EH (cell line): ENCODE data around the gene AP4S1.
"Not testable (repeated sequence)": the region's sequence is repeated elsewhere in the genome, so short reads cannot be mapped to it uniquely, and the experiment has no call there.

Source experiments
- DNase-seq: peaks from one replicate; pipeline ENCODE4 v3.0.0-alpha.2; 2015; ENCODE audit warnings: low read depth

Gene AP4S1

GRCh38 chr14:31043379-31043778 lies 17.9 kb downstream of the AP4S1 start:
- no peak for DNase-seq

GRCh38 chr14:31045501-31046080 lies 20.1 kb downstream of the AP4S1 start:
- no peak for DNase-seq

GRCh38 chr14:31047503-31047902 lies 22.1 kb downstream of the AP4S1 start:
- DNase-seq: no peak

- DNase-seq: no peak
Measured at GRCh38 chr14:31051023-31051422, 25.6 kb downstream of the AP4S1 start.

- no peak for DNase-seq
Measured at GRCh38 chr14:31051511-31051910, 26.1 kb downstream of the AP4S1 start.

GRCh38 chr14:31052905-31053586 lies 27.6 kb downstream of the AP4S1 start:
- not testable (repeated sequence) for DNase-seq

- no peak for DNase-seq
Measured at GRCh38 chr14:31057035-31057434, 31.6 kb downstream of the AP4S1 start.

- no peak for DNase-seq
Measured at GRCh38 chr14:31057701-31058364, 32.4 kb downstream of the AP4S1 start.

GRCh38 chr14:31059152-31059924 lies 33.9 kb downstream of the AP4S1 start:
- DNase-seq: peak; percentile 73

- no peak for DNase-seq
Measured at GRCh38 chr14:31060253-31060875, 34.9 kb downstream of the AP4S1 start.

- not testable (repeated sequence) for DNase-seq
Measured at GRCh38 chr14:31062908-31063307, 37.5 kb downstream of the AP4S1 start.

GRCh38 chr14:31068235-31068634 lies 42.8 kb downstream of the AP4S1 start:
- DNase-seq: no peak

- DNase-seq: no peak
Measured at GRCh38 chr14:31069343-31069742, 43.9 kb downstream of the AP4S1 start.

- DNase-seq: peak; percentile 95
Measured at GRCh38 chr14:31070431-31070830, 45.0 kb downstream of the AP4S1 start.

- DNase-seq: peak; percentile 55
Measured at GRCh38 chr14:31071151-31071550, 45.7 kb downstream of the AP4S1 start.

- DNase-seq: no peak
Measured at GRCh38 chr14:31075144-31075543, 49.7 kb downstream of the AP4S1 start.

- DNase-seq: peak; percentile 37
Measured at GRCh38 chr14:31078766-31079165, 53.3 kb downstream of the AP4S1 start.

GRCh38 chr14:31080056-31080455 lies 54.6 kb downstream of the AP4S1 start:
- DNase-seq: peak; percentile 41

- no peak for DNase-seq
Measured at GRCh38 chr14:31080484-31080883, 55.0 kb downstream of the AP4S1 start.

GRCh38 chr14:31083781-31084180 lies 58.3 kb downstream of the AP4S1 start:
- DNase-seq: no peak

GRCh38 chr14:31084385-31084784 lies 58.9 kb downstream of the AP4S1 start:
- DNase-seq: no peak

- DNase-seq: no peak
Measured at GRCh38 chr14:31085027-31085426, 59.6 kb downstream of the AP4S1 start.
